GM19468 (cell line): ENCODE measurements around the gene ZSCAN32.

Experiments used
- ATAC-seq: cut with Tn5 transposase; IDR thresholded peaks from one replicate; pipeline ENCODE4 v1.9.1; 2021; ENCODE audit warnings: mild to moderate bottlenecking, moderate library complexity, moderate number of reproducible peaks; ENCODE audit not compliant: unreplicated experiment; ENCODE audit errors: extremely low read depth

Gene ZSCAN32

DNA sequence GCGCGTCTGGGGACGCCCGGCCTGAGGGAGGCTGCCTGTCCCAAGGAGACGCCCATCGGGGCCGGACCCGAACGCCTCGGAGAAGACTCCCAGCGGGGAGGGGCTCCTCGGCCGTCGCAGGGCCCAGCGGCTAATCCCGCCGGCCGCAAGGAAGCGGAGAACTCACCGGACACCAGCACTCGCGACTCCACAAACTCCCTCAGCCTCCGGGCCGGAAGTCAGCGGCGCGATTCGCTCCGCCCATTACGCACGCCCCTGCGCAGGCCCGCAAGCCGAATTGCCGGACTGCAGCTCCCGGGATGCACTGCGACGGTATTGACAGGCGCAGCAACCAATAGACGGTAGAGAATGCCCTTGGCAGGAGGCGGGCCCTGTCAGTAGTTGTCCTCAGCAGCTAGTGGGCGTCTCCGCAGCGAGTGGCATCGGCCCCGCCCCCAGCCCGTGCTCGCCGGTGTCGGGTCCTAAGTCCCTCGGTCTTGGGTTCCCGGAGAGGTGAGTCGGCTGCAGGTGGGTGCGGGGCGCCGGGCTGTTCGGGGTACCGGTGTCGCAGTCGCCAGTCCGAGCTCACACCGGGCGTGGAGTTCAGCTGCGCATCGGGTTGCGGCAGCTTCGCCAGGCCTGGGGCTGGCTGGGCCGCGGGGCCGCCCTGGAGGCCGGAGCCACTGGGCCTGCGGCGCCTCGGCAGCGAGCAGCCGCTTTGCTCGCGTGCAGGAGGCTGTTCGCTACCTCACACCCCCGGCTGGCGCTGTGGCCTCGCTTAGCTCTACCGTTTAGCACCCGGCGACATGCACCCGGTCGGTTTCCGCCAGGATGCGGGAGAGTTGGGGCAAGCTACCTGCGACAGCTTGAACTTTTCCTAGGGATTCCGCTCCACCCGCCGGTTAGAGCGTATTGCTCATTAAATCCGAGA is at the start of gene ZSCAN32, which contains the start of gene ZNF174:
TSS of gene ZSCAN32 (minus strand) at position 226 of the 910 bp plus-strand sequence. CDS start 3,447 bp downstream, outside the sequence.
TSS of gene ZNF174 (plus strand) at position 437 of the 910 bp plus-strand sequence. CDS start 790 bp downstream, outside the sequence.
- peak; percentile 97 for ATAC-seq

DNA sequence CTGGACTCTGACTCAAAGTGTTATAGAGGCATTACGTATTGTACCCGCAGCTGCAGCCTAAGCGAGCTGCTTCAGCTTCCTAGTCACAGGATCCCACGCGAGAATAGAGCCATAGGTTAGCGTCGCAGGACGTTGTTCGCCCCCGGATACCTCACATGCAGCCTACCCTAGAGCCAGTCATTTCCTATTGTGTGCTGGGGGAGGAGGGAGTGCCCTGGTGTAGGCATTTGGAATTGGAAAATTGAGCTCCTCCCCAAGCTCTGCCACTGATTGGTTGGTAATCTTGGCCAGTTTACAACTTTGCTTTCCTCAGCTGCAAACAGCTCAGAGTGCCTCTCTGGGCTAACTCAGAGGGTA is 43.2 kb upstream of the ZSCAN32 start:
- no peak for ATAC-seq

DNA sequence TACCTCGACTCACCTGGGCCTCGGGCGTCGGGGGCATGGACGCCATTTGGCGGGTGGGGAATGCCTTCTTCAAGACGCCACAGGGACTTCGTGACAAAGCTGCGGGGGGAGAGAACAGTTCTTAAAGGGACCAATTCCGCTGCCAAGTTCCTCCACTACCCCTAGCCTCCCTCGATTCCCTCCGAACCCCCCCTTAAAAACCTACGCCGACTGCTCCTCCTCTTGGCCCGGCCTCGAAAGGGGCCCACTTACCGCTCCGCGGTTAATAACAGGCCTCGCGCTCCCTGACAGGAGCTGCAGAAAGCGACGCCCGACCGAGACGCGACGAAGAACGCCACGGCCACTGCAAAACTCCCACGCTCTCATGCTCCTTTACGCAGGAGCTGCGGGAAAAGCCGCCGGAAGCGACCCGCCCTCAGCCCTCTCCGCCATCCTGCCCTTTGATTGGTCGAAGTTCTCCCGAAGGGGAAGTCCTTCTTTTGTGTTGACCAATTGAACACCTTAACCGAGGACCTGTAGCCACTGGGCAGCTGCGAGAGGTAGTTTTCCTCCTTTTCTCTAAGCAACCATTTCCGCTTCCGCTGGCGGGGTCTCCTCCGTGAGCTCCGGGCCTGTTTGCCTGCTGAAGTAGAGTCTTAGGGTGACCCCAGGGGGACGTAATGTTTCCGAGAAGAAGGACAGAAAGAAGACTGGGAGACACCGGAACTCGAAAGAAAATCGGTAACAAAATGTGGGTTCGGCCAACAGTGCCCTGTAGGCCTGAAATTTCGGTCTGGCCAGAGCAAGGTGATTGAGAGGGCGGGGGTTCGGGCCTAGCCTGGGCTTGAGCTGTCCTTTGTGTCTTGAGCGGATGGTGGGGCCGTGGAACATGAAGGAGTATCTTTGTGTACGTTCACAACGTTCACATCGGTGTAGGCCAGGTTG is 42.6 kb upstream of the ZSCAN32 start, which contains the start of the genes NAA60 and ZNF597:
TSS of gene NAA60 (plus strand) at position 573 of the 924 bp plus-strand sequence. CDS start 32,548 bp downstream, outside the sequence.
TSS of gene ZNF597 (minus strand) at position 397 of the 924 bp plus-strand sequence. CDS start at position 46, 351 bp downstream.
- ATAC-seq = peak; percentile 53

DNA sequence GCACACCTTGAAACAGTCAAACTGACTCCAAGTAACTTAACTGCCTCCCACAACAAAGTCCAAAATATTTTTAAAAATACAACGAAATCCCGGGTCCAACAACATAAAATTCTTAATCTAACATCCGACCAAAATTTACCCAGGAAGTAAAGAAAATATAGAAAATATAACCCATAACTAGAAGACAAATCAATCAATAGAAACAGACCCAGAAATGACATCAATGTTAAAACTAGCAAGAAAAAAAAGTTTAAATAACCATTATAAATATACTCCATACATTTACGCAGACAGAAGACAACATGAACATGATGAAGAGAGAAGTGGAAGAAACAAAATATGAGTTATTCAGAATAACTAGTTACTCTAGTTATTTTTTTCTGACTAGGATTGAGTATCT is 38.8 kb upstream of the ZSCAN32 start:
- no peak for ATAC-seq

DNA sequence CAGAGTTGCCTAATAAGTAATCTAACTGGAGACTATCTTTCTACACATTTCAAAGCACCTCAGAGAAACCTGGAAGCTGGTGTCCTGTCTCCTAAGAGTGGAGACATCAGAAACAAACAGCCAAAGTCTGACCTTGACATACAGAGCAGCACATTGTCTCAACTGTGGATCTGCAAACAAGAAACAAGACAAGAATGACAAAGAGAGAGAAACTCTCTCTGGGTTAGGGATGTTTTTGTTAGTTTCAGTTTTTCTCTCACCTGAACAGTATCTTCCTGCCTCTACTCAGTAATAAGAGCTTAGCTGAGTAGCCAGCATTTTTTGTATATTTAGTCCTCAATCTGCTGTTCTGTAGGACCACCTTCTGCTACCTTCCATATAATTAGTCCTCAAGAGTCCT is 33.6 kb upstream of the ZSCAN32 start:
- no peak for ATAC-seq

DNA sequence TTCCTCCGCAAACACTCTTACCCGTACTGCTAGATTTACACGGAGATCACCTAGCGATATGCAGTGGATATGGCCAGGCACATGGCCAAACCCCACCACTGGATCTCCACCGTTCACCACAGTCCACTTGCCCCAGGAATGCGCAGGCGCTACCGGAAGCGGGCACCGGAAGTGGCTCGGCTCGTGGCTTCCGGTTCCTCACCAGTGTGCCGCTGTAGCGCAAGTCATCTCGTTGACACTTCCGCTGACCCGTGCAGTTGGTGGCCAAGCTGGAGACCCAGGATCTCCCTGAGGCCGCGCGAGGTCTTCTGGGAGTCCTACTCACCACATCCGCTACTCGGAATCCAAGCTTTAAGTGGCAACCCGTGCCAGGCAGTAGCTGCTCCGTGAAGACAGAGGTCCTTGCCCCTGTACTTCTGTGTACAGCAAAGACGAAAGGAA is 31.0 kb upstream of the ZSCAN32 start:
- no peak for ATAC-seq

DNA sequence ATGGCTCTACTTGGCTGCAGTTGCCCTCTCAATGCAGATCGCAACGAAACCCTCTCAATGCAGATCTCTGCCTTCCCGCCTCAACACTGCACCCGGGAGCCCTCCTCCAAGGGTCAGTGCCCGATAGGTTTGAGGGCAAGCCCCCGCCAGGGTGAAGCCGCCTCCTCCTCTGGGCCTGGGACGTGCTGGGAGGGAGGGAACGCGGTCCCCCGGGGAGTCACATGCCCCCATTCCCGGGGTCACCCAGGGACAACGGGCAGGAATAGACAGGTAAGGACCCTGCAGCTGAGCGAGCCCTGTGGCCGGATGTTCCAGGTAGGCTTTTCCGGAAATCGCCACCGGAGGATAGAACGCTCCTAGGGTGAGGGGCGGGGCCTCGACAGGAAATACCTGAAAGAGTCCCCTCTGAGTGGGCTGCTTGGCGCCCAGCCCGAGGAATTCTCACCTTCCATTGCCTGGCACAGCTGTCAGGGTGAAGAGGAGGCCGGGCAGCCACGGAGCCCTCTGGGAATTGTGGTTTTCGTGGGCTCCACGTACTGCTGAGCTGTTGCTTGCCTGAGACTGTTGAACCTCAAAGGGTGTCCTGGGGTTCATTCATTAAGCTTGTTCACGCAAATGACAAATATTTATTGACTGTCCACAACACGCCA is 13.1 kb upstream of the ZSCAN32 start:
- ATAC-seq = no peak

DNA sequence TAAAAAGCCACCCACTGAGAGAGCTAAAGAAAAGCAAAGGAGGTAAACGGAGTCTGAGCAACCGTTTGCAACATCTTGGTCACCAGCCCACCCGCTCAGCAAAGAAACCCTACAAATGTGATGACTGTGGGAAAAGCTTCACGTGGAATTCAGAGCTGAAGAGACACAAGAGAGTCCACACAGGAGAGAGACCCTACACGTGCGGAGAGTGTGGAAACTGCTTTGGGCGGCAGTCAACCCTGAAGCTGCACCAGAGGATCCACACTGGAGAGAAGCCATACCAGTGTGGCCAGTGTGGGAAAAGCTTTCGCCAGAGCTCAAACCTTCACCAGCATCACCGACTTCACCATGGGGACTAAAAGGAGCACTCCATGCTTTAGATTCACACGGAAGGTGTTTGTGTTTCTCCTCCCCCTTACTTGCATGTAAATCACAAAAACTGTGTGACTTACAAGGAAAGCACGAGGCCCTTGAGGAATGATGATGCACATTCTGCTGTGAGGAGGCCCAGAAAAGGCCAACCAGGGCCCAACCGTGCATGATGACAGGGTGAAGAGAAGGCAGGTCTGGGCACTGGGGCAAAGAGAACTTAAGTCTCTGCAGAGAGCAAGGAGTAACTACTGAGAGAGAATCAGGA is 7.9 kb upstream of the ZSCAN32 start:
- no peak for ATAC-seq

DNA sequence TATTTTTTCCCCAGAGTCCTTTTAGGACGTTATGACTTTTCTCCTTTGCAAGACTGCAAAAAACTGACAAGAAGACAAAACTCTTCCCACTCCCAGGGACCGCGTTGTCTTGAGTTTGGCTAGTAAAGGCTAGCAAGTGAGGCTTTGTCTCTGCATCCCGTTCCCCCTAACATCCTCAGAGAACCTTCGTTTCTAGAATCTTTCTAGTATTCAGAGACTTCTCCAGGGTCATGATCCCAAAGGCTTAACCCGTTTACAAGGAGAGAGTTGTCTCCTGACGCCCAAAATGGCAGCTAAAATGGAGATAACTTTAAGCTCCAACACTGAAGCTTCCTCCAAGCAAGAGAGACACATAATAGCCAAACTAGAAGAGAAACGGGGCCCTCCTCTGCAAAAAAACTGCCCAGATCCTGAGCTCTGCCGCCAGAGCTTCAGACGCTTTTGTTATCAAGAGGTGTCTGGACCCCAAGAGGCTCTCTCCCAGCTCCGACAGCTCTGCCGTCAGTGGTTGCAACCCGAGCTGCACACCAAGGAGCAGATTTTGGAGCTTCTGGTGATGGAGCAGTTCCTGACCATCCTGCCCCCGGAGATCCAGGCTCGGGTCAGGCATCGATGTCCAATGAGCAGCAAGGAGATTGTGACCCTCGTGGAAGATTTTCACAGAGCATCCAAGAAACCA is 1.1 kb upstream of the ZSCAN32 start:
- ATAC-seq = no peak

DNA sequence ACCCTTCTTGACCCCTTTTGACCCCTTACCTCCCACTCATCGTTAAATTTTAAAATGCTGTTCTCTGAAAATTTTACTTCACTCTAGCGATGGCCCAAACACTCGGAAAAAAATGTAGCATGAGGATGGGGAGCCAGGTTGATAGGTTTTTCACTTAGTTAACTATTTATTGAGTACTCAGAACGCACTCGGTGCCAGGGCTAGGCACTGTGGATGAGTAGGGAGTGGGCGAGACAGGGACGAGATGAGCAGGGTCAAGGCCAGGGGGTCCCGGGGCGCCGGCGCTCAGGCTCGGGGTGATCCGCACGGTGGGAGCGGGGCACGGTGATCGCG is 392 bp downstream of the ZSCAN32 start:
- no peak for ATAC-seq

DNA sequence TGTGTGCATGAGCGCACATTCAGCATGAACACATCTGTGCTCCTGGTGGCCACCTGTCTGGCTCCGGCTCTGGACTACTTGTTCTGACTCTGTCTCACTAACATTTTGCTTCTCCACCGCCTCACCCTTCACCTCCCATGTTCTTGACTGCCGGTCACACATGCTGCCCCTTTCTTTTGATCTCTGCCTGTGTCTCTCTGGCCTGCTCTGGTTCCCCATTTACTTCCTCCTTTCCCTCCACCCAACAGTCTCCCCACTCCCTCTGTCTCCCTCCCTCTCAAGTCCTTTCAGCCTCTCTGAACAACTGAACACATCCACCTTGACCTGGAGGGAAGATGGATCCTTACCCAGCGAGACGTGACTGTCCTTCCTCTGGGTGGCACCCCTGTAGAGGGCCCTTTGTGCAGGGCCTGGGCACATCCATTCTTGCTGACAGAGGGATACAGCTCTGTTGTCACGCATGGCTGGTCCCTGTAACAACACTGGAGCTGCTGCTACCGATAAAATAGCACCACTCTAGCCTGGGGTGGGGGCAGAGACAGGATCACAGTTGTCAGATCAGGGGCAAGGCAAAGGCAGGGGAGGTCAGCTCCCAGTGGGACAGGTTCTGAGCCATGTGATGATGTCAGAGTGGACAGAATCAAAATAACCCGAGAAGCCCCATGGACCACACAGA is 11.0 kb downstream of the ZSCAN32 start:
- ATAC-seq = no peak

DNA sequence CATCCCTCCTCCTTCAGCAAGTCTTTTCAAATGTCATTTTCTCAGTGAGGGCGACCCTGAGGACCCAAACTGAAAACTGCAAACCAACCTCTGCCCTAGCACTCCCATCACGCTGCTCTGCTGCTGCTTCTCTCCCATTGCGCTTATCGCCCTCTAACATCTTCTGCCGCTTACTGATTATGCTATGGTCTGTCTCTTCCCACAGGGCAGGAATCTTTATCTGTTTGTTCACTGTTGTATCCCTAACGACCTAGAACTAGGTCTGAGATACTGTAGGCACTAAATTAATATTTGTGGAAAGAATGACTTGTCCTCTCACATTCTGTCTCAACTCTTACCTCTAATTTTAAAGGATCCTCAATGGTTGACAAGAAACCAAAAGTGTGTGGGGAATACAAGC is 12.5 kb downstream of the ZSCAN32 start:
- ATAC-seq = no peak

DNA sequence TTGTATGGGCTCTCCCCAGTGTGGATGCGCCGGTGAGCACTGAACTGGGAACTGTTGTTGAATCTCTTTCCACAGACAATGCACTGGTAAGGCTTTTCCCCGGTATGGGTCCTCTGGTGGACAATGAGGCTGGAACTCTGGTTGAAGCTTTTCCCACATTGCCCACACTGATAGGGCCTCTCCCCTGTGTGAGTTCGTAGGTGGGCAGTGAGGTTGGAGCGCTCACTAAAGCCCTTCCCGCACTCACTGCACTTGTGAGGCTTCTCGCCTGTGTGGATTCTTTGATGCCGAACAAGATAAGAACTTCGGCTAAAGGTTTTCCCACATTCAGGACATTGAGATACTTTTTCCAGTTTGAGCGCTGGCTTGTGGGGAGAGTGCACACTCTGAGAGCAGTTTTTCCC is 17.8 kb downstream of the ZSCAN32 start:
- no peak for ATAC-seq

DNA sequence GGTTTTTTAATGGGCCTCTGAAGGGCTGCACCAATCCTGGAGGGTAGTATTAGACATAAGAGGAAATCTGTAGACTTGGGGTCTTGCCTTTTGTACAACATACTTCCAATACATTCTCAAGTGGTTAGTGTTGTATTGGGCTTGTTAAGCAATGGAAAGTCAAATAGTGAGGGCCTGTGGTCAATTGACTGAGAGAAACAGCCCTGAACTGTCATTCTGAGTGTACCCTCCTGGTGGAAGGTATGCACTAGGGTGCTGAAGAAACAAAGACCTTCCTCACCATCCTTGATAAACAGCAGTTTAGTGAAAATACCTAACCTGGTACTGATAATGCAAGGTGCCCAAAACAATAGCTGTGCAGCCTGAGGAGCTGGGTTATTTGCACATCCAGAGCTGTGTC is 22.9 kb downstream of the ZSCAN32 start:
- no peak for ATAC-seq

DNA sequence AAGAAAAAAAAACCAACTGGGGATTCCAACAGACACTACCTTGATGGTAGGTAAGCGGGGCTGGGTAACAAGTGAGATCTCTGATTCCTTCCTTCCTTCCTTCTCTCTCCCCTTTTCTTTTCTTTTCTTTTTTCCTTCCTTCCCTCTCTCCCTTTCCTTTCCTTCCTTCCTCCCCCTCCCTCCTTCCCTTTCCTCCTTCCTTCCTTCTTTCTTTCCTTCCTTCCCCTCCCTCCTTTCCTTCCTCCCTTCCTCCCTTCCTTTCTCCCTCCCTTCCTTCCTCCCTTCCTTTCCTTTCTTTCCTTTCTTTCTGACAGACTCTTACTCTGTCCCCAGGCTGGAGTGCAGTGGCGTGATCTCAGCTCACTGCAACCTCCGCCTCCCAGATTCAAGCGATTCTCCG is 25.1 kb downstream of the ZSCAN32 start:
- ATAC-seq = no peak

DNA sequence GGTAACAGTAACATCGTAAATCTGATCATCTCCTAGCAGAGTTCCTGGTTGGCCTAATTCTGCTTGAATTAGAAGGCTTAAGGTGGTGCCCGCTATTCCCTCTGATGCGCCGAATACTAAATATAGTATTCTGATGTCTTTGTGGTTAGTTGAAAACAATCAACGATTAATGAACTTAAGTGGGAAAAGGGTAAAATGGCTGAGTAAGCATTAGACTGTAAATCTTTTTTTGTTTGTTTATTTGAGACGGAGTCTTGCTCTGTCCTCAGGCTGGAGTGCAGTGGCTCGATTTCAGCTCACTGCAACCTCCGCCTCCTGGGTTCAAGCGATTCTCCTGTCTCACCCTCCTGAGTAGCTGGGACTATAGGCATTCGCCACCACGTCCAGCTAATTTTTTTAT is 31.7 kb downstream of the ZSCAN32 start:
- ATAC-seq = no peak

DNA sequence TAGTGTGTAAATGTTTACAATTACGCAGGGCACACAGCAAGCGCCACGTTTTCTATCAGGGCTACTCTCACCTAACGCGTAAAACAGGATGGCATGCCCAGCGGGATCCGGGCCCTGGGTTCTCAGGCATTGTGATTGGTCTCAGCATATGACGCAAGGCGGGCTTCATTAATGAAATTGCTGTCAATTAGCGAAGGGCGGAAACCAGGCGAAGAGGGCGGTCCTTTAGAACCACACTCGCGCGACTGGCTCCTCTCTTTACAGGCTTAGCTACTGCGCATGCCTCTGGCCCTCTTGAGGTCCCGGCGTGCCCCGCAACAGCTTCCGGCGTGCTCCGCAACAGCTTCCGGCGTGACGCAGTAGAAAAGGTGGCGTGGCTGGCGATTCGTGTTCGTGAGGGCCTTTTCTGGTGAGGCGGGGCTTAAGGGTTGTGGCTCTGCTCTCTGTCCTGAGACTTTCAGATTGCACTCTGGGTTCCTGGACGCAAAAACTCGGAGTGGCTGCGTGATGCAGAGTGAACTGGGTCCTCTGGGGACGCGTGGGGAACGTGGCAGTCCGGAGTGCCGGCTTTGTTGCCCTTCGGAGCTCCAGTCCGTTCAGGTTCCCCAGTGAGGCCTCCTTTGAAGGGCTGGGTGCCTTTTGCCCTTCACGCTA is 35.9 kb downstream of the ZSCAN32 start:
- ATAC-seq = no peak

DNA sequence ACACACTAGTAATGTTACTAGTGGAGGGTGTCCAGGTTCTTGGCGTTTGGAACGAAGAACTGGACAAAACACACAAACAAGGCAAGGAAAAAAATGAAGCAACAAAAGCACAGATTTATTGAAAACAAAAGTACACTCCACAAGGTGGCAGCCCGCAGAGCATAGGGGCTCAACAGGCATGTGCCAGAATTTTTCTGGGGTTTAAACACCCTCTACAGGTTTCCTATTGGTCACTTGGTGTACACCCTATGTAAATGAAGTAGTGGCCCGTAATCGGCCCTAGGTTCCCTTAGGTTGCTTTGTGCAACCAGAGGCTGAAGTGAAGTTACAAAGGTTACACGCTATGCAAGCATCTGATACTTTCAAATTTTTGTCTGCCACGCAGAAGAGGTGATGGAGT is 37.0 kb downstream of the ZSCAN32 start:
- no peak for ATAC-seq
